HFF-Myc (cell line): ENCODE data around the gene ACSS2.
"Not testable (repeated sequence)": the region's sequence is repeated elsewhere in the genome, so short reads cannot be mapped to it uniquely, and the experiment has no call there.

Source experiments
- DNase-seq: peaks from one replicate; pipeline ENCODE4 v3.0.0-alpha.2; 2011; ENCODE audit warnings: low read depth; ENCODE audit errors: extremely low read depth
- H3K4me3 ChIP-seq: replicated peaks from 2 replicates; pipeline ENCODE4 v1.5.1; 2011; ENCODE audit warnings: low read depth, mild to moderate bottlenecking, control low read depth, low read length
- TF ChIP-seq, protein P1 (sequence below): IDR thresholded peaks from 2 replicates; pipeline ENCODE4 v1.5.1; 2012; ENCODE audit warnings: mild to moderate bottlenecking, low read depth, low read length, control low read depth; ENCODE audit errors: missing control alignments

ACSS2 gene

DNA sequence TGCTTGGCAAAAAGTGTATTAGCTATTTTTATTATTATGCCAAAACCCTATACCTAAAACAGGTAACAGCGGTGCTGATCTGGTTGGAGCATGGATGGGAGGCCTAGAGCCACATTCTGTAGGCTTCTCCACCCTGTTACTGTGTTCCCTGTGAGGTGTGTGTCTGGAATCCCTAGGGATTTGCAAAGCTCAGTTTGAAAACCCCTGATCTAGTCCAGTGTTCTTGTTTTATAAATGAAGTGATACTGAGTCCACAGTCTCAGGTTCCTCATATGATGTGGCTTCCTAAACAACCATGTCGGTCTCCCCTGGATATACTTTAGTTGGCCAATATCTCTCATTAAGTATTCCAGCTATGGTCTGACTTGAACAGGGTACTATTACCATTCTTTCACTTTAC, 16.3 kb downstream of the ACSS2 start:
- no peak overlapping the region for H3K4me3 ChIP-seq
- no peak for DNase-seq
- TF ChIP-seq, protein P1, sequence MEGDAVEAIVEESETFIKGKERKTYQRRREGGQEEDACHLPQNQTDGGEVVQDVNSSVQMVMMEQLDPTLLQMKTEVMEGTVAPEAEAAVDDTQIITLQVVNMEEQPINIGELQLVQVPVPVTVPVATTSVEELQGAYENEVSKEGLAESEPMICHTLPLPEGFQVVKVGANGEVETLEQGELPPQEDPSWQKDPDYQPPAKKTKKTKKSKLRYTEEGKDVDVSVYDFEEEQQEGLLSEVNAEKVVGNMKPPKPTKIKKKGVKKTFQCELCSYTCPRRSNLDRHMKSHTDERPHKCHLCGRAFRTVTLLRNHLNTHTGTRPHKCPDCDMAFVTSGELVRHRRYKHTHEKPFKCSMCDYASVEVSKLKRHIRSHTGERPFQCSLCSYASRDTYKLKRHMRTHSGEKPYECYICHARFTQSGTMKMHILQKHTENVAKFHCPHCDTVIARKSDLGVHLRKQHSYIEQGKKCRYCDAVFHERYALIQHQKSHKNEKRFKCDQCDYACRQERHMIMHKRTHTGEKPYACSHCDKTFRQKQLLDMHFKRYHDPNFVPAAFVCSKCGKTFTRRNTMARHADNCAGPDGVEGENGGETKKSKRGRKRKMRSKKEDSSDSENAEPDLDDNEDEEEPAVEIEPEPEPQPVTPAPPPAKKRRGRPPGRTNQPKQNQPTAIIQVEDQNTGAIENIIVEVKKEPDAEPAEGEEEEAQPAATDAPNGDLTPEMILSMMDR, result no peak

DNA sequence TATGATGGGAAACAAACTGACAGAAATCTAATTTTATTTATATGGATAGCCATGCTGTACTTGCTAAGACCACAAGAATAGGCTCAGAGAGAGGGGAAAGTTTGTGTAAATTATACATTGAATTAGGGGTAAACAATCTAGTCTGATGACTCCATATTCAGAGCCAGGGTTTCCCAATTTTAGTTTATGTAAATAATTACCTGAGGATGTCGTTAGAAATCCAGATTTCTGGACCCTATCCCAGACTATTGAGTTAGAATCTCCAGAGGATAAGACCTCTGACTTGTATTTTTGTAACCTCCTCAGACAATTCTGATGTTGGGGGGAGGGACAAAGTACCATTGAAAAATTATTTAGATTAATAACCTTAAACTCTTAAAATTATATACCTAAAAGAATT, 18.3 kb downstream of the ACSS2 start:
- H3K4me3 ChIP-seq, result no peak overlapping the region
- DNase-seq, result no peak
- TF ChIP-seq, protein P1, result no peak

DNA sequence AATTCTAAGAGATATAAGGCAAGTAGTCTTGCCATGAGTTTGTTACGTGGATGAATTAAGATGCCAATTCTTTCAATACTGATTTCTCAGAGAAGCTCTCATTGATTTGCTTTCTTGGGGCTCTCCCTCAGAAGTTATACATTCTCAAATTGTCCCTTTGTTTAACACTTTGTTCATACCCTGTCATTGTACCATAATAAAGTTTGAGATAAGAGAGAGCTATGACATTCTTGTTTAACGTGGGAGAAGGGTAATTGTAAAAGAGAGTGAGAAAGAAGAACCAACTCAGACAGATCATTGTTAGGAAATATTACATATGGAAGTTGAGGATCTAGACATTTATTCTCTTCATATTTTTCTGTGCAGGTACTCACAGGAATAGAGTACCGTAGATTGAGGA, 19.1 kb downstream of the ACSS2 start:
- H3K4me3 ChIP-seq, result no peak overlapping the region
- TF ChIP-seq, protein P1, result no peak
- DNase-seq, result no peak

DNA sequence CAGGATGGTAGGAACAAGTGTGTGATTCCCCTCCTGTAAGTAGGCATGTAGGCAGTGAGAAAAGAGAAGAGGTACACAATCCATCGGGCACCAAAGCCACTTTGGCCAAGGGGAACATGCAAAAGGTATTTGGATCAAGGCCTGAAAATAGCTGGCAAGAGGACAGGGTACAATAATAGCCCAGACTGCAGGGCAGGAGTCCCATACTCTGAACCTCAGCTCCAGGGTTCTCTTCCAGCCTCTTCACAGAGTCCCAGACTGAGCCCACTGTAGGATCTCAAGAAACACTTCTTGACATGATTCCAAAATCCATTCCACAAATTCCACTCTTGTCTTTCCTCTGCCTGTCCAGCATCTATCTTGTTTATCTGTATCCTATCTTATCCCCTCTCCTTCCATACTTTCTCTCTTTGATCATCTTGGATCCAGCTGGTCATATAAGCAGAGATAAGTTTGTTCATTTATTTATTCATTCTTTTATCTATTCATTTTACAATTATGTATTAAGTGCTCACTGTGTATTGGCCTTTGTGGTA, 19.7 kb downstream of the ACSS2 start:
- TF ChIP-seq, protein P1, result no peak
- no peak overlapping the region for H3K4me3 ChIP-seq
- DNase-seq, result no peak

DNA sequence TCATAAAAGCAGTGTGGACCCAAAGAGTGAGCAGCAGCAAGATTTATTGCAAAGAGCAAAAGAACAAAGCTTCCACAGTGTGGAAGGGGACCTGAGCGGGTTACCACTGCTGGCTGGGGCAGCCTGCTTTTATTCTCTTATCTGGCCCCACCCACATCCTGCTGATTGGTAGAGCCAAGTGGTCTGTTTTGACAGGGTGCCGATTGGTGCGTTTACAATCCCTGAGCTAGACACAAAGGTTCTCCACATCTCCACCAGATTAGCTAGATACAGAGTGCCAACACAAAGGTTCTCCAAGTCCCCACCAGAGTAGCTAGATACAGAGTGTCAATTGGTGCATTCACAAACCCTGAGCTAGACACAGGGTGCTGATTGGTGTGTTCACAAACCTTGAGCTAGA, 21.7 kb downstream of the ACSS2 start:
- DNase-seq, H3K4me3 ChIP-seq: not testable (repeated sequence)

DNA sequence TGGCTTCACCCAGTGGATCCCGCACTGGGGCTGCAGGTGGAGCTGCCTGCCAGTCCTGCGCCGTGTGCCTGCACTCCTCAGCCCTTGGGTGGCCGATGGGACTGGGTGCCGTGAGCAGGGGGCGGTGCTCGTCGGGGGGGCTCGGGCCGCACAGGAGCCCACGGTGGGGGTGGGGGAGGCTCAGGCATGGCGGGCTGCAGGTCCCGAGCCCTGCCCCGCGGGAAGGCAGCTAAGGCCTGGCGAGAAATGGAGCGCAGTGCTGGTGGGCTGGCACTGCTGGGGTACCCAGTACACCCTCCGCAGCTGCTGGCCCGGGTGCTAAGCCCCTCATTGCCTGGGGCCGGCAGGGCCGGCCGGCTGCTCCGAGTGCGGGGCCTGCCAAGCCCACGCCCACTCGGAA, 22.3 kb downstream of the ACSS2 start:
- not testable (repeated sequence) for DNase-seq, H3K4me3 ChIP-seq

DNA sequence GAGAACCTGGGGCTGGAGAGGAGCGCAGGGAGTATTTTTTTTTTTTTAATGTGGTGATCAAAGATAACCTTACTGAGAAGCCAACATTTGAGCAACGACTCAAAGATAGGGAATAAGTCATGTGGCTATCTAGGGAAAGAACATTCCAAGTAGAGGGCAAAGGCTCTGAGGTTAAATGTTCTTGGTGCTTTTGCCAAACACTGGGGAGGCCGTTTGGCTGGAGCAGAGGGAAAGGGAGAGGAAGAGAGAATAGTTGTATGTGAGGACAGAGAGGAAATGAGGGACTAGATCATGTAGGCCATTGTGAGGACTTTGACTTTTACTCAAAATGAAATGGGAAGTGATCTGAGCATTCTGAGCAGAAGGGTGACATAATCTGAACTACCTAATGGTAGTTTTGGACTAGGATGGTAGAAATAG, 27.8 kb downstream of the ACSS2 start:
- DNase-seq, result no peak
- no peak overlapping the region for H3K4me3 ChIP-seq
- TF ChIP-seq, protein P1, result no peak

DNA sequence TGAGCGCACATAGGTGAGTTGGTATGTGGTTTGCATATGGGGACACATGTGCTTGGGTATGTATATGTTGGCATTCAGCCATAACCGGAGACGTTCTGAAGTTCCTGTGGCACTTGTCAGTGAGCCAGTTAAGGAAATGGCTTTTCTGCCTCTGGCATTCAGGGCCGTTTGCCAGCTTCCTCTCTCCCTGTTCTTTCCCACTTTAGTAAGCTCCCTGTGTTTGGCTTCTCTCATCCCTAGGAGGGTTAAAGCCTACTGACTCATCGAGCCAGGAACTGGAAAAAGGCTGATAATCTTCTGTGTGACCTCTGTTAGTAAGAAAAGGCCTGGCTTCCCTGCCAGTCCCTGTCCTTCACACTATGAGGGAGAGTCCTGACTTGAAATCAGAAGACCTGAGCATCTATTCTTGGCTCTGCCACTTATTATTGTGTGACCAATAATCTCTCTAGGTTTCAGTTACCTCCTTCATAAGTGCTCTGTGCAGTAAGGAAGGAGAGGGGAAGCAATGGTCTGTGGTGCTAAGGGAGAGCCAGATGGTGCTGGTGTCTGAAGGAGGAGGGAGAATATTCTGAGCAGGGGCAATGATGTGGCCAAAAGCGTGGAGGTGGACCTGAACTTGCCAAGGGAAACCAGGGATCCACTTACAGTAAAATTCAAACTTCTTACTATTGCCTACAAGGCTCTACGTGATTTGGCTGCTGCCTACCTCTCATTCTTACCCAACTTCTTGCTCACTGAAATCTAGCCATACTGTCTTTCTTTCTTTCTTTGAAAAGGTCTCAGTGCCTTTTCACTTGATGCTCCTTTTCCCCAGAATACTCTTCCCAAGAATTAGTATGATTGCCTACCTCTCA, 31.4 kb downstream of the ACSS2 start:
- TF ChIP-seq, protein P1, result no peak
- H3K4me3 ChIP-seq, result no peak overlapping the region
- DNase-seq, result peak; percentile 94
